Activated CD8-positive, alpha-beta memory T cell treated with anti-CD3 and anti-CD28 coated beads, Interleukin-2, amount 50 U/mL, for 1 hour (primary cell): ENCODE data around the gene RAB11FIP5.
"Not testable (repeated sequence)": the region's sequence is repeated elsewhere in the genome, so short reads cannot be mapped to it uniquely, and the experiment has no call there.

Experiments used
- DNase-seq: peaks from one replicate; pipeline ENCODE4 v3.0.0-alpha.2; 2020; ENCODE audit errors: extremely low read depth

Gene RAB11FIP5

DNA sequence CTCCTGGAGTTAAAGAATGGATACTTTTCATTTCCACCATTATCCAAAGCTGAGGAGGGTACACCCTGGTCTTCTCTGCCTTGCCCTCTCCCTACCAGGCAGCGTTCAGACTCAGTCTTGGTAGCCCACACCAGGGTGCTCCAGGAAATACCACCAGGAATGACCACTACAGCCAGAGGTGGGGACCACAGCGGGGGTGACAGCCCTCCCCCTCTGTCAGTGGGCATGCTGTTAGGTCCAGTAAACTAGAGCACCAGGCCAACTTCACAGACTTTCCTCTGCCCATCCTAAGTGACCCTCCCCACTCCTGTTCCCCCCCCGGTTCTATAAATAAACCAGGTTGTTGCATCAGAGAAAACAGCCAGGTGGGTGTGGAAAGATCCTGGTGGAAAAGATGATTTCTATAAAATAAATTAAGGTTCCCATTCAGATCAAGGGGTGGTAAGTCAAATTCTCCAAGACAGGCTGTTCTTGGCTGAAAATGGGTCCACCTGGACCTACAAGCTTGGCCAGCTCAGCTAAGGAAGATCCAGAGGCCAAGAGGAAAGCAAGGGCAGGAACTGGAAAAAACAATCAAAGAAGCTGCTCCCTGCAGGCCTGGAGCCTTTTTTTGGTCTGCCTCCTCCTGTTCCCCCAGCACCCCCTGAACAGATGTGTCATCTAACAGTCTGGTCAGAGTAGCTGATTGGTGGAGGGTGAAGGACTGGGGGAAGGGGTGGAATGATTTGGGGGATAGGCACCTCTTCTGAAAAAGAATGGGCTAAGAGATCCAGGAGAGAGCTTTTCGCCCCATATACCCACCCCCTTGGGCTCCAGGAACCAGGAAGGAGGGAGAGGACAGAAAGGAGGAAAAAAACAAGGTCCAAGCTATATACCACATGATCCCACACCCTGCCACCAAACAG, 2.3 kb downstream of the RAB11FIP5 start:
- no peak for DNase-seq

DNA sequence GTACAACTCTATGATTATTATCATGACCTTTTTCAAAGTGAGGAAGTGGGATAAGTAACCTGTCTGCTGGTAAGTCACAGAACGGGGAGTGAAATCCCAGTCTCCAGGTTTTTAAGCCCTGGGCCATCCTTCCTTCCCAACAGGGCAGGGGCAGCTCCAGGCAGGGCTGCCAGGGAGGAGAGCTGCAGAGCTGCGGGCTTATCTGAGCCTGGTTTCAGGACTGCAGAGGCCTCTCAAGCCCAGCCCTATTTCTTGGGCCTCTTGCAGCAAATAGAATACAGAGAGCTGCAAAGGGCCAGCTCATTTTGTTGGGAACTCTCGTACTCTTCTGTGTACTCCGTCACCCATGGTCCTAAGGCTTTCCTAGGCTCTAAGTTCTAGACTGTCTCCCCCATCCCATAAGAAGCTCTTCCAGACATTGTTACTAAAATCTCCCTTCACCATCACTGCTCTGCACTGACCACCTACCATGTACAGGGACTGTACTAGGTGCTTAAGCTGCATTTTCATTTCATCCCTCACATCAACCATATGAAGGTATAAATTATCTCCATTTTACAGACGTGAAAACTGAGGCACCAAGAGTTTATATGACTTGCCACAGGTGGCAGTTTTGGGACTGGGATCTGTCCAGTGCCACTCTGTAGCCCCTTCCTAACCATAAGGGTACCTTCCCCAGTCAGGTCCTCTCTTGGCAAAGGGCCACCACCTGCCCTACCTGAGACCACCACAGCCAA, 3.1 kb downstream of the RAB11FIP5 start:
- no peak for DNase-seq

DNA sequence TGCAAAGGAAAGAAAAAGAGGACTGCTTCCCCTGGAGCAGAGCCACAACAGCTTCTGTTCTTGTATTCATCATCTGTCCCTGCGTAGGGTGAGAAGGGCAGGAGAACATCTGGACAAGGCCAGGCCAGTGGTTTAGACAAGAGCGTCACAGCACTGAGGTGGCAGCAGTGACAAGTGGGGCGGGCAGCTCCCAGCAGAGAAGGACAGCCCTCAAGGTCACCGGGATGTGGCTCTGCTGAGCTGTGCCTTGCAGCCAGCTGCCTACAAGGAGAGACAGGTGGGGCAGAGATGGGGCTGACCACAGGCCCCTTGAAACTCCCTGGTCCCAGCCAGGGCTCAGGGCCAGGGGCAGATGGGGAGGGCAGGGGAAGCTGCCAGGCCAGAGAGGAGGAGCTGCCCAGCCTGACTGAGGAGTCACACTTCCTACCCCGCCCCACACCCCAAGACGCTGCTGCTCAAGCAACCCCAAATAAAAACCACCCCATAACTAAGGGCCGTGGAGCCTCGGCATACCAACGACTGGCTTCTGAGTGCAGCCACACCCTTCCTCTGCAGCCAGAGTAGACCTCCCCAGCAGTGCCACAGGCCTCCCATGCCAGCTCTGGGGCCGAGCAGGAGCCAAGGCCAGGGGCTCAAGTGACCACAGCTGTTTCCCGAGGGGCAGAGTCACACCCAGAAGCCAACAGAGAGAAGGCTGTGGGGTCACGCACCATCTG, 5.4 kb downstream of the RAB11FIP5 start:
- no peak for DNase-seq

DNA sequence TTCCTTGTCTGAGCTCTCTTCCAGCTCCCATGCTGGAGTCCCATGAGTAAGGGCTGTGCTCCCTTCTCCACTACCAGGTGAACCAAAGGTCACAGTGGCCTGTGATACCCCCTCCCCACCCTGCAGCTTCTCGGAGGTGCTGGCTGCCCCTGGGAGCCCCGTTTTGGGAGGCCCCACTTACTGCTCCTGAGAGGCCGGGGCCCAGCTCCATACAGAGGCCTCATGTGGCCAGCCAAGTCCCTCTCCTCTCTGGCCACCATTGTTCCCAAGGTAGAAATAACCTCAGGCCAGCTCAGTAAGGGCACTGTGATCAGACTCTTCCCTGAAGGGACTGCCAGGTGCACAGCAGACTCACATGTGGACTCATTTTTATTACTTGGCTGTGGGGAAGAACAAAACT, 6.0 kb downstream of the RAB11FIP5 start:
- no peak for DNase-seq

- no peak for DNase-seq
These were observed 7.2 kb downstream of the RAB11FIP5 start for GRCh38 chr2:73105511-73105971.

DNA sequence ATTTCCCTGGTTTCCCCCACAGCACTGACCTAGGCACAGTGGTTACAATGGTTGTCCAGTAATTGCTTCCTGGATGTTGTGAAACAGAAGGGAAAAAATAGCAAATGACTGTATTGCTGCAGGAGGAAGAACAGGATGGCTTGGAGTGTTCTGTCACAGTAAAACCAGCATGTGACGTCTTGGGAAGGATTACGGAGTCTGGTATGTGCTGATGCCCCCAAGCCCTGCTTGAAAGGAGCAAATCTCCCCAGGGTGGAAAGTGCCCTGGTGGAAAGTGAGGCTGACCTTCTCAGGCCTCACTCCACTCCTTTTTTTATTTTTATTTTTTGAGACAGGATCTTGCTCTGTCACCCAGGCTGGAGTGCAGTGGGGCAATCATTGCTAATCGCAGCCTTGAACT, 7.8 kb downstream of the RAB11FIP5 start:
- DNase-seq = no peak

DNA sequence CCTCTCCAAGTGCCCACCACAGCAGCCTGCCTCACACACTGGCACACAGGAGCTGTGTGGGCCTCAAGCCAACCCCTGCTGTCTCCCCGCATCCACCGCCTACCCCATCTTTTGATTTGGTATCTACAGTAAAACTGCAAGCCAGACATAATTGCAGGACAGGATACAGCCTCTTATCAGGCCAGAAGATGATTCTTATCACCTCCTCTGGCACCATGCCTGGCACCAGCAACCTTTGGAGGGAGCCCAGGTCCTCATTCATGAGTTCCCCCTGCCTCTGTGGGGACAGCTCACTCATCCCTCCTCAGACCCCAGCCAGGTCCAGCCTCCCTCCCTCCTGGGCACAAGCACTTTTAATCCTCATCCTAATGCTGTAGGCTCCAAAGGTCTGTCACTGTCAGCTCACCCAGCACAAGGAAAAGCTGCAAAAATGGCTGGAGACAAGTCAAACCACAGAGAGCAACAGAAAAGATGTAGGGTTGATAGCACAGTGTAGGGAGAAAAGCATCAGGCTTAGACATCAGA, 9.7 kb downstream of the RAB11FIP5 start:
- DNase-seq = no peak

GRCh38 chr2:73101626-73102256, 11.0 kb downstream of the RAB11FIP5 start:
- no peak for DNase-seq

DNA sequence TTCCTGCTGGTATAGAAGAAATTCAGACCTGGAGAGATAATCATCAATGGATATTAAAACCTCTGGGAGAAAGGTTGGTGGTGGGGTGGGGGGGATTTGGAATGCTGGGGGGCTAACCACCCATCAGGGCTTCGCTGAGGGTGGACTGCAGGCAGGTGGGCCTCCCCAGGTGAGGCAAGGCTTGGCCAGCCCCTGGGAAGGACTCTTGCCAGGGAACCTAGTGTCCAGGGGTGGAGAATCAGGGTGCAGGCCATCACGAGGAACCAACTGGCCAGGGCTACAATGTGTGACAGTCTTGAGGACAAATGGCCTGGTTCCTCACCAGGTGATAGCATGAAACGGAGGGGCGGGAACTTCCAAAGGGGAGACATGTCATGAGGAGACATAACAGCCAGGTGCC, 11.8 kb downstream of the RAB11FIP5 start:
- DNase-seq = no peak

- no peak for DNase-seq
These were observed 13.3 kb downstream of the RAB11FIP5 start for GRCh38 chr2:73099486-73099885.

- no peak for DNase-seq
These were observed 16.8 kb downstream of the RAB11FIP5 start for GRCh38 chr2:73095910-73096309.

- not testable (repeated sequence) for DNase-seq
These were observed 19.0 kb downstream of the RAB11FIP5 start for GRCh38 chr2:73093601-73094218.

DNA sequence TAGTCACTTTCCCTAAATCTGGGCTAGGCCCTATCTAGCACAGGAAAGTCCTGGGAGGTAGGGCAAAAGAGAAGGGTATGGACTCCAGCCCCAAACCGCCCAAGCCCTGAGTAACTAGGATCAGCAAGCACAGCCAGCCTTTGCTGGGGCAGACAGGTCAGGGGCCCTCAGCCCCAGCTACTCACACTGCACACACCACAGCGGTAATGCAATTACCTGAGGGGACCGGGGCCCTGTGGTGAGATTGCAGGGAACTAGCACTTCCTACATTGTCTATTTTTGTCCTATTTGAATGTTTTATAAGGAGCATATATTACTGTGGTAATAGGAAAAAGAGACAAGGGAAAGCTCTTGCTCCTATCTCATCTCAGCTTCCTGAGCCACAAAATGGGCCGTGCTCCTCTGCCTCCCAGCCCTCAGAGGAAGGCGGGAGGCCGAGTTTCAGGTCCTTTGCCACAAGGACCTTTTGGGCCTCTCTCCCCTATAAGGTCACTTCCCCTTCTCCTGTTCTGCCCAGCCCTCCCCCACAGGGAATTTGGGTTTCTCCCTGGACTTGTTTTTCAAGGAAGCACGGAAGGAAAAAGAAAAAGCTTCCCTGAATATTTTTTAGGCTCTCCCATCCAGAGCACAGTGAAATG, 20.5 kb downstream of the RAB11FIP5 start:
- no peak for DNase-seq

DNA sequence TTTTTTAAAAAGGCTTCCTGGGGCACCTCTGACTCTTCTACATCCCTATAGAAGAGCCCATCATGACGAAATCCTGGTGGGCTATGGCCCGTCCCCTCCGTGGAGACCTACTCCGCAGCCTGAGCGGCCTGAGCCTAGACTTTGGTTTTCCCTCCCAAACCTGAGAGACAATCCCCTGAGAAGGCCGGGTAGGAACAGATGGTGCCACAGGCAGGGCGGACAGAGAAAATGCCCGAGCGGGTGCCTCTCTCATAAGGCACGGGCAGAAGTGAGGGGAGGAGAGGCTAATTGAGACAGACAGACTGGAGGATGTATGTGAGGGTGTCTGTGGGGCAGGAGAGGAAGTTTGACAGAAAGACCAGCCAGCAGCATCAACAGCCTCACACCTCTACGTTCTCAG, 21.1 kb downstream of the RAB11FIP5 start:
- DNase-seq = no peak

DNA sequence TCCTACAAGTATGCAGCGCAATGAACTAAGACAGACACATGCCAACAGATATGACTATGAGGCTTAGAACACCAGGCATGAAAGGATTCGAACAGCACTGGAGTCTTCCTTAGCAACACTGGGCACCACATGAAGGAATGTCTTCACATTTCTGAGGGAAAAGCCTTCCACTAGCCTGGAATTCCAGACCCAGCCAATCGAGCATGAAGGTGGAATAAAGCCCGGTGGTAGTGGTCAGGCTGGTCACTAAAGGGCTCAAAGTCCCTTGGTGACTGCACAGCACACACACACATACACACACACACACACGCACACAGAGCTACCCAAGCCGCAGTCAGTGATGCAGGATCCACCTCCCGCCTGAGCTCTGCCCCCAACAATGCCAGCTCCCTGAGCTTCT, 21.6 kb downstream of the RAB11FIP5 start:
- DNase-seq = no peak

GRCh38 chr2:73089270-73090030, 23.3 kb downstream of the RAB11FIP5 start:
- no peak for DNase-seq

- no peak for DNase-seq
These were observed 24.0 kb downstream of the RAB11FIP5 start for GRCh38 chr2:73088703-73089102.

- DNase-seq = no peak
These were observed 24.5 kb downstream of the RAB11FIP5 start for GRCh38 chr2:73088211-73088610.

- DNase-seq = no peak
These were observed 25.4 kb downstream of the RAB11FIP5 start for GRCh38 chr2:73087311-73087710.

- DNase-seq = peak; percentile 53
These were observed 27.1 kb downstream of the RAB11FIP5 start for GRCh38 chr2:73085691-73086090.
